Spleen (tissue), 7 donors: ENCODE results near the gene P3H1.

ENCODE experiments used
- CTCF ChIP-seq, 11 experiments: fragments of 200-600 bp in 7 of 11; fragments of 450-650 bp in 4 of 11; sonication (generic) in 4 of 11; IDR thresholded peaks in 8 of 11; conservative IDR thresholded peaks in 3 of 11; 1 replicate in 7 of 11; 2 replicates in 4 of 11; pipeline versions ENCODE4 v1.4.0 to v1.8.0; 2016 to 2021; ENCODE audit warnings: antibody characterized with exemption in 11 of 11, inconsistent platforms in 4 of 11, mild to moderate bottlenecking in 1 of 11
- POLR2A ChIP-seq, 3 donors: fragments of 450-650 bp; IDR thresholded peaks; one replicate each; pipeline ENCODE4 v1.5.1; 2017; ENCODE audit warnings: antibody characterized with exemption in 3 of 3, mild to moderate bottlenecking in 1 of 3
- POLR2AphosphoS5 ChIP-seq, 3 donors: sonication (generic); formaldehyde crosslinking; IDR thresholded peaks; one replicate each; pipeline ENCODE4 v1.5.1; 2017; ENCODE audit warnings: antibody characterized with exemption in 3 of 3
- donor health status: DM: no; HTN: no; CAD: no; lungs with moderate emphysema.
- donor health status: DM: no; HTN: no; CAD: no.
- donor health status: DM: no; HTN: no; CAD: no.

GRCh38 chr1:42762269-42762668 is 4.6 kb downstream of the P3H1 start:
- TF ChIP-seq CTCF (IDR thresholded peaks at IDR 0.05 in 8 of 11, conservative IDR thresholded peaks at IDR 0.05 in 3 of 11) (no peak), POLR2A (IDR thresholded peaks at IDR 0.05) (no peak), POLR2AphosphoS5 (IDR thresholded peaks at IDR 0.05) (no peak)
